ENCODE measurements around the gene SOCS3.

Gene SOCS3

DNA sequence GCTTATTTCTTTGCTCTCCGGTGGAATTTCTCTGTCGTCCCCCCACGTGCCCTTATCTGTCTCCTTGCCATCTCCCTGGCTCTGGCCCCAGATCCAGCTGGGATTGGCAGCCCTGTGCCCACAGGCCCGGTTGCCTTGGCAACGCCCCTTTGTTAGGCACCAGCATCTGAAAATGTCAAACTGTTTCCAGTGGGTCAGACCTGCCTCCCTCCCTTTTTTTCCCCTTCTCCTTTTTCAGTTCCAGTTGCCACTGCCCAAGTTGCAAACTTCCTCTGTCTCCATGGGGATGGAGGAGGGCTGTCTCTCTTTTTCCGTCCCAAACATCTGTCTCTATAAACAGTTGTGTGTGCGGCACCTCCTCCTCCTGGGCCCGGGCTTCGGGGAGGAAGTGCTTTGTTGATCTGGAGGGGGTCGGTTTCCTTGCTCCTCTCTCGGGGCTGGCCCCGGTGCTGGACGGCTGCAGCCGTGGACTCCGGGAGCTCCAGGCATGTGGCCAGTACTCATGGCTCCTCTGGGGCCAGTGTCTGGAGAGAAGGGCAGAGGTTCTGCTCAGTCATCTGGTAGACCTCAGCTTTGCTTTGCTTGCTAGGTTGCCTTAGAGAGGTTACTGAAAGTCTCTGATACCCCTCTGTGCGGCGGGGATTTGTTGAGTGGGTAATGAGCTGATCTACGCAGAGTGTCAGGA lies 35.3 kb downstream of the SOCS3 start:
- Mint-ChIP-seq H3K4me3 (peak overlapping the region; percentile 52), H3K9me3 (no peaks in the 10 kb centered on the region), H3K4me1 (peaks cover 30% of the 10 kb centered on the region), H3K27me3 (no peaks in the 10 kb centered on the region), H3K27ac (peak overlapping the region; percentile 67), H3K36me3 (ENCODE audit: low read depth) (no peaks in the 10 kb centered on the region)
- ATAC-seq (peak; percentile 67), DNase-seq (peak; percentile 57)

DNA sequence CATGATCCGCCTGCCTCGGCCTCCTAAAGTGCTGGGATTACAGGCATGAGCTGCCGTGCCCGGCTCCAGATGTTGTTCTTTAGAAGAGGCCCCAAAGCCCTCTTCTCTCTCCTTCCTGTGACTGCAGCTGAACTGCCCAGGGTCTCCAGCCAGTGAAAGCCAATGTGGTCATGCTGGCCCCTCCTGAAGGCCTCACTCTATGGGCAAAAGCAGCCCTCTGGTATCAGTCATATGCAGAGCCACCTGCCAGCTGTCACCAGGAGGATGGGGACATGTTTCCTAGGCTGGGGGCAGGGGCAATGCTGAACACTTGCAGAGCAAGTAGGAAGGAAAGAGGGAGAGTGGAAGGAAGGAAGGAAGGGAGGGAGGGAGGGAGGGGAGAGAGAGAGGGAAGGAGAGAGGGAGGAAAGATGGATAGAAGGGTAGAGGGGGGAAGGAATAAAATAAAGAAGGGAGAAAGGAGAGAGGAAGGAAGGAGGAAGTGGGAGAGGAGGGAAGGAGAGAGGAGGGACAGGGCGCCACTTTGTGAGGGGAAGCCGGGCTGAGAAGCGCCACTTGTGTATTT lies 36.0 kb downstream of the SOCS3 start:
- H3K9me3 Mint-ChIP-seq = no peaks in the 10 kb centered on the region
- no peaks in the 10 kb centered on the region for H3K36me3 Mint-ChIP-seq (ENCODE audit: low read depth)
- H3K27me3 Mint-ChIP-seq = no peaks in the 10 kb centered on the region
- H3K4me1 Mint-ChIP-seq = peaks cover 24% of the 10 kb centered on the region
- H3K4me3 Mint-ChIP-seq = no peak overlapping the region
- ATAC-seq (no peak), DNase-seq (no peak)
- H3K27ac Mint-ChIP-seq = peak overlapping the region; percentile 68

DNA sequence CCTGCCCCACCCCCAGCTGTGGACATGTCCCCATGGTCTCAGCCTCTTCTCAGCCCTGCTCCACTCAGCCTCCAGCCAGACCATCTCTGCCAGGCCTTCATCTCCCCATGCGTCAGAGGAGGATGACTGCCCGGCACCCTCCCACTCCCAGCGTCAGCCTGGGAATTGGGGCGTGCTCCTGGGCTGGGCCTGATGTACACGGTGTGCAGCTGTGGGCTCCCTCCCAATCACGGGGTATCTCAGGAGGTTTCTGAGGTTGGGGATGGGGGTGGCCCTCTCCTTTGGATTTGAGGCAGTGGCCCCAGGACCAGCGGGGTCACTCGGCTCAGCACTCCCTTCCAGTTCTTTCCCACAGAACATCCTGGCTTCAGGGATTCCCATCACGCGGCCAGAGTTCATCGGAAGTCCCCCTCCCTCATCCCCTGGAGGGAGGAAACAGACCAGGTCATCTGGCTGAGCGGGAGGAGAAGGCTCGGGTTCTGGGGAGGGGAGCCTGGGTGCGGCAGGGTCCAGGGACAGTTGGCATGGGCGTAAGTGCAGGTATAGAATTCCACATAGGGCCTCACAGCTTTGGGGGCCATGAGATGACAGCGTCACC lies 36.9 kb downstream of the SOCS3 start:
- DNase-seq (no peak), ATAC-seq (no peak)
- Mint-ChIP-seq H3K27ac (no peak overlapping the region), H3K4me3 (no peak overlapping the region), H3K27me3 (no peaks in the 10 kb centered on the region), H3K4me1 (peaks cover 19% of the 10 kb centered on the region), H3K9me3 (no peaks in the 10 kb centered on the region), H3K36me3 (ENCODE audit: low read depth) (no peaks in the 10 kb centered on the region)

DNA sequence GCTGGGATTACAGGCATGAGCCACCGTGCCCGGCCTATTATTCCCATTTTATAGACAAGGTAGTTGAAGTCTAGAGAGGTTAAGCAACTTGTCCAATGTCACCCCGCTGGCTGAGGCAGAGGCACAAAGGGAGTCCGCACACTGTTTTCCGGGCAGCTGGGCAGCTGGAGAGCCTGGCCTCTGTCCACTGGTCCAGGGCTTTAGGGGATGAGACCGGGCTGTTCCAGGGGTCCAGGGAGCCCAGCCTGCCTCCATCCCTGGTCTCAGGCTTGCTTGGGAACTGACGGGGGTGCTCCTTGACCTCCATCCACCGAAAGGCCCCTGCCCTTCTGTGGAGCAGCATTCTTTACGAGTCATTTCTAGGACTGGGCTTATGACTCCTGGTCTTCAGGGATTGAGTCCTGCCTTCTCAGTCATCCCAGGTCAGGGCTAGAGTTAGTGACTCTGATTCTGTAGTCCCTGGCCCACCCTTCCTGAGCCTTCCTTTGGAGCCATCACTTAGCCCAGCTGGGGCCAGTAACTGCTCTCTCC lies 37.5 kb downstream of the SOCS3 start:
- H3K27ac Mint-ChIP-seq = no peak overlapping the region
- DNase-seq (no peak), ATAC-seq (no peak)
- H3K27me3 Mint-ChIP-seq = no peaks in the 10 kb centered on the region
- no peaks in the 10 kb centered on the region for H3K36me3 Mint-ChIP-seq (ENCODE audit: low read depth)
- no peak overlapping the region for H3K4me3 Mint-ChIP-seq
- H3K9me3 Mint-ChIP-seq = no peaks in the 10 kb centered on the region
- H3K4me1 Mint-ChIP-seq = peaks cover 23% of the 10 kb centered on the region

DNA sequence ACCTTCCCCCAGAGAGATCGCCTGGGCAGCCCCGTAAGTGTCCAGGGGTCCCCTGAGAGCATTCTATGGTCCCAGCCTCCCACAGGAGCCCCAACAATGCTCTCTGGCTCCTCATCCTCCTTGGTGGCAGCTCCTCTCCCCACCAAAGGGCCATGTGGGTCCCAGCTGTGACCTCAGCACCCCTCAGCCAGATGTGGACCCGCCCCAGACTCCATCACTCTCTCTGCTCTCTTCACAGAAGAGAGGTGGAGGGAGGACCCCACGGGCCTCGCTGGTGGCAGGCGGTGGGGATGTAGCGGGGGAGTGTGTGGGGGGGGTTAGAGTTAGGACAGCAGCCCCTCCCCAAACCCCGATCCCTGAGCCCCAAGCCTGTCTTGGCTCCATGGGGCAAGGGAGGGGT lies 41.0 kb downstream of the SOCS3 start:
- Mint-ChIP-seq H3K9me3 (no peaks in the 10 kb centered on the region), H3K4me3 (no peak overlapping the region), H3K27ac (no peak overlapping the region), H3K4me1 (peaks cover 42% of the 10 kb centered on the region), H3K27me3 (peaks cover 2% of the 10 kb centered on the region), H3K36me3 (ENCODE audit: low read depth) (no peaks in the 10 kb centered on the region)
- DNase-seq (no peak), ATAC-seq (no peak)

DNA sequence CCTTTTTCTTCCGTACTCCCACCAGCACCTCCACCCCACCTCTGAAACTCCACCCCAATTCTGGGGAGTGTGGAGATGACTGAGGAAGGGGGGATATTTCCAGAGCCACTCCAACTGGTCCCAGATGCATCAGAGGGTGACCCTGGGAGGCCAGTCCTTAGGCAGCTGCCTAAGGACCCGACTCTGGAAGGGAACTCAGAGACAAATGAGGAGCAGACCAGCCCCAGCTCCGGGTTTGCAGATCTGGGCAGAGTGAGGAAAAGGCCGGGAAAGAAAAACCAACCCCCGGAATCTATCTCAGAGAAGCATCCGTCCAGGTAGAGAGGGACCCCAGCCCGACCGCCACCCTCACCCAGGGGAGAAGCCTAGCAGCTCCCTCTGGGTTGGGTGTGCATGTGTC lies 41.5 kb downstream of the SOCS3 start:
- H3K36me3 Mint-ChIP-seq (ENCODE audit: low read depth) = no peaks in the 10 kb centered on the region
- DNase-seq (no peak), ATAC-seq (no peak)
- no peak overlapping the region for H3K4me3 Mint-ChIP-seq
- H3K4me1 Mint-ChIP-seq = peaks cover 40% of the 10 kb centered on the region
- H3K27me3 Mint-ChIP-seq = peaks cover 4% of the 10 kb centered on the region
- no peak overlapping the region for H3K27ac Mint-ChIP-seq
- H3K9me3 Mint-ChIP-seq = no peaks in the 10 kb centered on the region

DNA sequence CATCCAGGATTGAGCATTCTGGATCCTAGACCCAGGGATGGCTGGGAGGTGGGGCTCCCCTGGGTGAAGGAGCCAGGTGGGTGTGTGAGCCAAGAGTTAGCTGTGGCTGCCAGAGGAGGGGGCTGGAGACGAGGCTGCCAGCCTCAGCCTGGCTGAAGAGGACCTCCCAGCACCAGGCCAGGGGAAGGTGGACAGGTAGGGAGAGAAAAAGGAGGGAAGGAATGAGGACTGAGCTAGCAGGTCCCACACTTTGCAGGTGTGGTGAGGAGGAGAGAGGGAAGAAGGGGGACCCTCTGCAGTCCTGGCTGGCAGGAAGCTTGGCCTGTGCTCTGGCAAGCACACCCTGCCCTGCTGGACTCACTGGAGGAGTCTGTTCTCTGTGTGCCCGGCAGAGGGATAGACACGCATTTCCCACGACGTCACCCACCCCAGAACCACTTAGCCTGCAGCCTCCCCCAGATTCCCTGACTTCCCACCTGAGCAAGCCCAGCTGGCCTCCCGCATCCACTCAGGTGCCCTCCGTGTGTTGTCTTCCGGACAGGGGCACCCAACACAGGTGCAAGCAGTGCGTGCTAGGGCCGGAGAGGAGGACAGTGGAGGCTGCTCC lies 42.0 kb downstream of the SOCS3 start:
- no peak overlapping the region for H3K27ac Mint-ChIP-seq
- peaks cover 9% of the 10 kb centered on the region for H3K27me3 Mint-ChIP-seq
- peaks cover 42% of the 10 kb centered on the region for H3K4me1 Mint-ChIP-seq
- H3K9me3 Mint-ChIP-seq = no peaks in the 10 kb centered on the region
- DNase-seq = no peak
- no peak for ATAC-seq
- H3K4me3 Mint-ChIP-seq = no peak overlapping the region
- no peaks in the 10 kb centered on the region for H3K36me3 Mint-ChIP-seq (ENCODE audit: low read depth)

DNA sequence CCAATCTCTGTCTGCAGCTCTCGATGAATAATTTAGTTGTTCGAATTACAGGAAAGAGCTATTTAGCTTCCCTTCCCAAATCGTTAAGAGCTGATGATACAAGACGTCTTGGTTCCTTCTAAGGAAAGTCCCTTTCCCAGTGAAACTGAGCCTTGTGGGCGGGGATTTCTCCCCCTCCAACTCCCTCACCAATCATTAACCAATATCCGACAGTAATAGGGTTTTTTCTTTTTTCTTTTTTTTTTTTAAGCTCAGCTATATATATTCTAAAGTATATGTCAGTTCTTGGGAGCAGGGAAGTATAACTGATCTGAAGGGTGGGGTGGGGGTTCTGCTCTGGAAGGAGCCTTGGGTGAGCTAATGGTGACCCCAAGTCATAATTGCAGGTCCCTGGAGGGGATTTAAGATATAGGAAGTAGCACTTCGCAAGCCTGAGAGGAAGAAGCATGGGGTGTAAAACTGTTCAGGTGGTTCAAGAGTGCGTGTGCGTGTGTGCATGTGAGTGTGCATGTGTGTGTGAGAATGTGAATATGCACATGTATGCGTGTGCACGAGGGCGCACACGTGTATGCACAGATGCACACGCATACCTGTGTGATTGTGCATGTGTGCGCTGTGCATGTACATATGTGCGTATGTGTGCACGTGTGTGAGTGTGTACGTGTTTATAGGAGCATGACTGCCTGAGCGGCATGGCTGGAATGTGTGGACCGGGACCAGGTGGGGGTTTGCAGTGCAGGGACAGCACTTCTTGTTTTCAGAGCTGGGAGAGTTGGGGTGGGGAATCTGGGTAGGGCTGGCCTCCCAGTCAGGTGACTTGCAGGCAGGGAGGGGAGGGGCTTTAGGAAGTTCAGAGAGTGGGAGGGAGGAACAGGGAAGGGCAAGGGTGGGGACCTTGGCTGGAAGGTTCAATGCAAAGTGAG lies 42.7 kb downstream of the SOCS3 start:
- H3K27ac Mint-ChIP-seq = peak overlapping the region; percentile 85
- H3K36me3 Mint-ChIP-seq (ENCODE audit: low read depth) = no peaks in the 10 kb centered on the region
- peaks cover 42% of the 10 kb centered on the region for H3K4me1 Mint-ChIP-seq
- H3K27me3 Mint-ChIP-seq = peaks cover 16% of the 10 kb centered on the region
- no peak for ATAC-seq
- H3K4me3 Mint-ChIP-seq = peak overlapping the region; percentile 36
- no peaks in the 10 kb centered on the region for H3K9me3 Mint-ChIP-seq
- no peak for DNase-seq

DNA sequence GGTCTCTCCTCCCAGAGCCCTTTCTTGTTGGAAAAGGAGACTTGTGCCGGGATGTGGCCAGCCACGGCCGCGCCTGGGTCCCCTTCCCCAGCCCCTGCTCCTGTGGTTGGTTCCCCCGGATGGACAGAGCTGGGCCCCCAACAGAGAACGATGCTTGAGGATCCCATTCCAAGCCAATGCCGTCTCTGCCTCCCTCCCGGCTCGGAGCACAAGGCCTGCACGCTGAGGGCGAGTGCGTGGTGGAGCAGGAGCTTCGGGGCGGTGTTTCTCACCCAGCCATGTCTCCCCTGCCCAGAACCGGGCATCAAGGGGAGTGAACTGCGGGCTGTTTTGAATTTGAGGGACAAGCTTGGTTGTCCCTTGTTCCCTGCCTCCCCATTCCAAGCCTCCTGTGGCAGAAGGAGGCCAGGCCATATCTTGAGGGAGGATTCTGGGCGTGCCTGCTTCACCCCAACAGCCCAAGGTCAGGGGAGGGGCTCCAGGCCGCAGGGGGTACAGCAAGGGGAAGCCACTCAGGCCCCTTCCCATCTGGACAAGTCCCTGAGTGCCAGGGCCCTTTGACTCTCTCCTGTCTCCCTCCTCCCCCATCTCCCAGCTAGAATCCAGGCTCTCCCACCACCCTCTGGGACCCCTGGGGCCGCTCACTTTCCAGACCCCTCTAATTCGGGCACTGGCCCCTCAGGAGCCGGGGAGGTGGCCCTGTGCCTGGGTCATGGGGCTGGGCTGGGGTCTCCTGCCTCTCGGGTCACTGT lies 43.6 kb downstream of the SOCS3 start:
- ATAC-seq = no peak
- Mint-ChIP-seq H3K9me3 (no peaks in the 10 kb centered on the region), H3K4me3 (peak overlapping the region; percentile 36), H3K27ac (peak overlapping the region; percentile 85), H3K27me3 (peaks cover 16% of the 10 kb centered on the region), H3K4me1 (peaks cover 42% of the 10 kb centered on the region), H3K36me3 (ENCODE audit: low read depth) (no peaks in the 10 kb centered on the region)
- no peak for DNase-seq

DNA sequence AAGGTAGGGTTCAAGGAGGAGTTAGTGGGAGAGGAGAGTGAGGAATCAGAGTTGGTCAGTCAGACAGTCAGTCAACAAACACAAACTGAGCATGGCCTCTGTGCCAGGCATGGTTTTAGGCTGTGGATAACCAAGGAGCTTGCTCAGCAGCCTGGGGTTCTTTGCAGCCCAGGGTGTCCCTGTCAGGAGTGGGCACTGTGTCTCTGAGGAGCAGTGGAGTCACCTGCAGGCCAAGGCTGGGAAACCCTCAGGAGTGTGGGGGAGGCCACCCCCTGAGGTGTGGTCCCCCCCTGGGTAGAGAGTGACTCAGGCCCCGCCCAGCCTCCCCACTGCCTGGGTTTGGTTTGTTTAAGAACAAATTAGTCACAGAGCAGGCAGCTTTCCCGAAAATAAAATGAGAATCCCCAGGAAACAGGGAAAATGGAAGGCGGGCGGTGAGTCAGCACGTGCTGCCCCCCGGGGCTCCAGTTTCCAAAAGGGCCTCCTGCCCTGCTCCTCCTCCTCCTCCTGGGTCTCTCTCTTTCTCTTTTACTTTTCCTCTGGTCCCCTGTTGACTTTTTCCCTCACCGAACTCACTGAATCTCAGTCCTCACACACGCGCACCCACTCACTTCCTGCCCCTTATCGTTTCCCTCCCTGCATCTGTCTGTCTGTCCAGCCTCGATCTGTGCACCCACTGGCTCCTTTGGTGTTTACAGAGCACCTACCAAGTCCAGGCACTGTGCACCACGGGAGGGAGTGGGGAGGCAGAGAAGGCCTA lies 44.3 kb downstream of the SOCS3 start:
- H3K9me3 Mint-ChIP-seq = no peaks in the 10 kb centered on the region
- H3K4me1 Mint-ChIP-seq = peaks cover 42% of the 10 kb centered on the region
- DNase-seq (peak; percentile 72), ATAC-seq (peak; percentile 67)
- H3K27me3 Mint-ChIP-seq = peaks cover 16% of the 10 kb centered on the region
- H3K4me3 Mint-ChIP-seq = peak overlapping the region; percentile 55
- peak overlapping the region; percentile 85 for H3K27ac Mint-ChIP-seq
- no peaks in the 10 kb centered on the region for H3K36me3 Mint-ChIP-seq (ENCODE audit: low read depth)

DNA sequence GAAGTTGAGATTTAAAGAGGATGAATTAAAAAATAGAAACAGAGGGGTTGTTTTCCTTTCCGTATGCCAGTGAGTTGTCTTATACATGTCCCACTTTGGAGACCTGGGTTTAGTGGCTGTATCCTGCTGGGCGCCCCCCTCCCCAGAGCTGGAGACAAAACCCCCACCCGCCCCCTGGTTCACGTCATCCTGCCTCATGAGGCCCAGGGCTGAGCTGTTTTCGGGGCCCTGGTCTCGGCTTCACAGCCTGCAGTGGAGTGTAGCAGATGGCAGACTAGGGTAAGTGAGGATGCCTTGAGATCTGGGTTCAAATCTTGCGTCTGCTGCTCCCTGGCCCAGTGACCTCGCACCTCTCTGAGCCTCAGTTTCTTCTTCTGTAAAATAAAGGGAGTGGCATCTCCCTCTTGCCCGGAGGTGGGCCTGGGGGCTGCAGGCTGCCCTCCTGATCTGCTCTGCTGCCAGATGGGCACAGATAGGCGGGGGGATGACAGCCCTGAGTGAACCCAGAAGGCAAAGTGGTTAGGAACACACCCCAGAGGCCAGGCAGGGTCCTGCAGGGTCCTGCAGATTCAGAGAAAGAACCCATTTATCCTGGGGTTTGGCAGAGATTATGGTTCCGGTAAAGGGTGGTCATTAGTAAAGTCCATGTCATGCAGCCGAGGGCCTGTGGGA lies 45.1 kb downstream of the SOCS3 start:
- H3K4me1 Mint-ChIP-seq = peaks cover 42% of the 10 kb centered on the region
- ATAC-seq = no peak

DNA sequence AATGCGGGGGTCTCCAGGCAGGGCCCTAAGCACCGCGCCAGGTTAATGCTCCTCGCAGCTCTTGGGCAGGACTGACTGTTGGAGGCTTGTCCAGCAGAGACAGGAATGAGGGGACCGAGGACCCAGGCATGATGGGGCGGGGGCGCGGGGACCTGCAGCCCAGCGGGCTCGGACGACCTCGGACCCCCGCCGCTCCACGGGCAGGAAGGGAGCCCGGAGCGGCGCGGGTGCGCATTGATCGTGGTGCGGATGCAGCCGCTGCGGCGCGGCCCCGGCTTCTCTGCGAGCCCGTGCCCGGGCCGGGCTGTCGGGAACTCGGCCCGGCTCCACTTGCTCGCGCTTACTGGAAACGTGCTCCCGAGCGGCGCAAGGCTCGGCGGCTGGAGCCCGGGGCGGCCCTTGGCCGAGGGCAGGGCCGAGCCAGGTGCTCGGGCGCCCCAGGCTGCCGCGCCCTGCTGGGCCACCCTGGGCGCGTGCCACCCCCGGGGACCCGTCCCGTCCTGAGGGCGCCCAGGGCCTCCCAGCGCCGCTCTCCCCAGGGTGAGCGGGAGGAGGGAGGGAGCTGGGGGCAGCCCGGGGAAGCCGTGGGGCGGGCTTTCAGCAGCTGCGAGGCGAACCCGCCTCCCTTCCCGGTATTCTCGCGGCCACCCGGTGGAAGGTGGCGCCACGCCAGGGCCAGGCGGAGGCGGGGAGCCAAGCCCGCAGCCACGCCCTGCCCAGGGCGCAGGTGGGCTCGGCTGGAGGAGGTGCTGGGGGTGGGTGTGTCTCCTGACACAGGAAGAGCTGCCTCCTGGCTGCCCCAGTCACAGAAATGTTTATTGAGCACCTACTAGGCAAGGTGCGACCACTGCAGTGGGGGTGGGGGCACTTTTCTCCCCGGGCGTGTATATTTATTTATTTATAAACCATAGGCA lies 45.9 kb downstream of the SOCS3 start:
- Mint-ChIP-seq H3K36me3 (ENCODE audit: low read depth) (no peaks in the 10 kb centered on the region), H3K4me1 (peaks cover 42% of the 10 kb centered on the region), H3K27me3 (peaks cover 16% of the 10 kb centered on the region), H3K27ac (no peak overlapping the region), H3K4me3 (peak overlapping the region; percentile 59), H3K9me3 (no peaks in the 10 kb centered on the region)
- DNase-seq (peak; percentile 77), ATAC-seq (peak; percentile 63)

More for the DNA sequence above, 45.1 kb downstream of the SOCS3 start:
- DNase-seq = no peak
- H3K9me3 Mint-ChIP-seq = no peaks in the 10 kb centered on the region
- peaks cover 16% of the 10 kb centered on the region for H3K27me3 Mint-ChIP-seq
- H3K4me3 Mint-ChIP-seq = peak overlapping the region; percentile 59
- no peaks in the 10 kb centered on the region for H3K36me3 Mint-ChIP-seq (ENCODE audit: low read depth)
- H3K27ac Mint-ChIP-seq = peak overlapping the region; percentile 85
